Endodermal cell (in vitro differentiated cells): ENCODE data around the gene GJC2. TPM values are rescaled to one million over a fixed set of nuclear protein-coding genes. Genes with fewer than 3 reads are reported as not detected.
"Not testable (repeated sequence)": the region's sequence is repeated elsewhere in the genome, so short reads cannot be mapped to it uniquely, and the experiment has no call there.

Experiments
- DNase-seq: peaks from one replicate; pipeline ENCODE4 v3.0.0-alpha.2; 2017
- H3K27ac ChIP-seq: 2 replicates; pipeline ENCODE4 v1.5.1; 2013; ENCODE audit warnings: mild to moderate bottlenecking, low read depth, low read length, moderate library complexity
- H3K27me3 ChIP-seq: 2 replicates; pipeline ENCODE4 v1.6.1; 2013; ENCODE audit warnings: mild to moderate bottlenecking, low read length, moderate library complexity; ENCODE audit not compliant: insufficient read depth, control insufficient read depth, poor library complexity, severe bottlenecking
- H3K36me3 ChIP-seq: 2 replicates; pipeline ENCODE4 v1.7.0; 2013; ENCODE audit warnings: mild to moderate bottlenecking, low read length, moderate library complexity; ENCODE audit not compliant: control insufficient read depth, insufficient read depth
- H3K4me1 ChIP-seq: one replicate; pipeline ENCODE4 v1.7.0; 2013; ENCODE audit warnings: low read length; ENCODE audit not compliant: control insufficient read depth, insufficient read depth
- H3K4me3 ChIP-seq: 2 replicates; pipeline ENCODE4 v1.5.1; 2013; ENCODE audit warnings: mild to moderate bottlenecking, low read length, moderate library complexity
- H3K9ac ChIP-seq: 2 replicates; pipeline ENCODE4 v1.6.1; 2013; ENCODE audit warnings: mild to moderate bottlenecking, low read length, moderate library complexity; ENCODE audit not compliant: poor library complexity, severe bottlenecking; ENCODE audit errors: extremely low read depth
- H3K9me3 ChIP-seq: 2 replicates; pipeline ENCODE4 v1.6.1; 2013; ENCODE audit warnings: mild to moderate bottlenecking, low read length, moderate library complexity; ENCODE audit not compliant: control insufficient read depth
- H3K27ac Mint-ChIP-seq: 2 replicates; pipeline ENCODE4 v1.8.0; 2020; ENCODE audit warnings: mixed read lengths
- H3K27me3 Mint-ChIP-seq: 2 replicates; pipeline ENCODE4 v1.8.0; 2021; ENCODE audit warnings: mild to moderate bottlenecking, mixed read lengths; ENCODE audit not compliant: insufficient read depth
- H3K36me3 Mint-ChIP-seq: 2 replicates; pipeline ENCODE4 v1.8.0; 2020; ENCODE audit warnings: low read depth, mixed read lengths
- H3K4me1 Mint-ChIP-seq: 2 replicates; pipeline ENCODE4 v1.8.0; 2020; ENCODE audit warnings: mixed read lengths
- H3K4me3 Mint-ChIP-seq: 2 replicates; pipeline ENCODE4 v1.8.0; 2020; ENCODE audit warnings: mild to moderate bottlenecking, moderate library complexity, mixed read lengths
- H3K9me3 Mint-ChIP-seq: 2 replicates; pipeline ENCODE4 v1.8.0; 2020; ENCODE audit warnings: mild to moderate bottlenecking, mixed read lengths
- WGBS, 2 experiments: methylation state at CpG; one replicate each; pipeline versions ENCODE4 v1.1.5 to v1.1.7; 2013; ENCODE audit warnings: missing lambda C conversion rate in 2 of 2, mixed read lengths in 1 of 2; ENCODE audit not compliant: insufficient coverage in 1 of 2, insufficient read length in 1 of 2; 5-methylcytosine and 5-hydroxymethylcytosine counted together
- total RNA-seq, 2 donors: library from RNA; stranded (reverse); fragmentation: NEBNext Ultra II Directional in 1 of 2; extraction: Animal tissue kit (Norgen Biotek cat#: 25700) in 1 of 2; gene quantifications; 2 replicates in 1 of 2; 3 replicates in 1 of 2; pipeline ENCODE4 v1.2.1, GENCODE V29; 2021
- TF ChIP-seq, protein P1 (sequence below): fragments of 200-600 bp; sonication (generic); conservative IDR thresholded peaks from 2 replicates; pipeline ENCODE4 v1.5.0; 2021; ENCODE audit warnings: antibody characterized with exemption, mild to moderate bottlenecking

GJC2 gene
- total RNA-seq, 2 donors from 2014 or later: 0.53 to 0.60 TPM

DNA sequence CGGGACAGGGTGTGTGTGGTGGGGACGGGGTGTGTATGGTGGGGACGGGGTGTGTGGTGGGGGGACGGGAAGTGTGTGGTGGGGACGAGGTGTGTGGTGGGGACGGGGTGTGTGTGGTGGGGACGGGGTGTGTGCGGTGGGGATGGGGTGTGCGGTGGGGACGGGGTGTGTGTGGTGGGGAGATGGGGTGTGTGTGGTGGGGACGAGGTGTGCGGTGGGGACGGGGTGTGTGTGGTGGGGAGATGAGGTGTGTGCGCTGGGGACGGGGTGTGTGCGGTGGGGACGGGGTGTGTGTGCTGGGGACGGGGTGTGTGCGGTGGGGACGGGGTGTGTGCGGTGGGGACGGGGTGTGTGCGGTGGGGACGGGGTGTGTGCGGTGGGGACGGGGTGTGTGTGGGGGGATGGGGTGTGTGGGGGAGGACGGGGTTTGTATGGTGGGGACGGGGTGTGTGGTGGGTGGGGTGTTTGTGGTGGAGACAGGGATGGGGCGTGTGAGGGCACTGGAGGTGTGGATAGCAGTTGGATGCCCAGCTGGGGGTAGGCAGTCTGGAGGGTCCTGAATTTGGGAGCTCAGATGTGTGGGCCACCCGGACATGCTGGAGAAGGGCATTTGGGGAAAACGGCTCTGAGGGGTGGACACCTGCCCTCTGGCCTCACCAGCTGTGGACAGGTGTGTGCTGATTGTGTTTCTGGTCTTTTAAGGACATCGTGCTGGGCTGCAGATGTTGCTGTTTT lies 32.7 kb downstream of the GJC2 start:
- no peaks in the 10 kb centered on the region for H3K9me3 ChIP-seq
- Mint-ChIP-seq H3K9me3 (no peaks in the 10 kb centered on the region), H3K4me3 (no peak overlapping the region), H3K36me3 (no peaks in the 10 kb centered on the region), H3K4me1 (peaks cover 4% of the 10 kb centered on the region), H3K27ac (no peak overlapping the region), H3K27me3 (no peaks in the 10 kb centered on the region)
- TF ChIP-seq, protein P1, sequence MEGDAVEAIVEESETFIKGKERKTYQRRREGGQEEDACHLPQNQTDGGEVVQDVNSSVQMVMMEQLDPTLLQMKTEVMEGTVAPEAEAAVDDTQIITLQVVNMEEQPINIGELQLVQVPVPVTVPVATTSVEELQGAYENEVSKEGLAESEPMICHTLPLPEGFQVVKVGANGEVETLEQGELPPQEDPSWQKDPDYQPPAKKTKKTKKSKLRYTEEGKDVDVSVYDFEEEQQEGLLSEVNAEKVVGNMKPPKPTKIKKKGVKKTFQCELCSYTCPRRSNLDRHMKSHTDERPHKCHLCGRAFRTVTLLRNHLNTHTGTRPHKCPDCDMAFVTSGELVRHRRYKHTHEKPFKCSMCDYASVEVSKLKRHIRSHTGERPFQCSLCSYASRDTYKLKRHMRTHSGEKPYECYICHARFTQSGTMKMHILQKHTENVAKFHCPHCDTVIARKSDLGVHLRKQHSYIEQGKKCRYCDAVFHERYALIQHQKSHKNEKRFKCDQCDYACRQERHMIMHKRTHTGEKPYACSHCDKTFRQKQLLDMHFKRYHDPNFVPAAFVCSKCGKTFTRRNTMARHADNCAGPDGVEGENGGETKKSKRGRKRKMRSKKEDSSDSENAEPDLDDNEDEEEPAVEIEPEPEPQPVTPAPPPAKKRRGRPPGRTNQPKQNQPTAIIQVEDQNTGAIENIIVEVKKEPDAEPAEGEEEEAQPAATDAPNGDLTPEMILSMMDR: no peak
- DNase-seq: no peak
- 82 to 87% methylated on average over 2 to 10 of the region's 32 CpGs for WGBS, 2 experiments
- H3K27me3 ChIP-seq: no peaks in the 10 kb centered on the region
- no peaks in the 10 kb centered on the region for H3K4me1 ChIP-seq
- no peaks in the 10 kb centered on the region for H3K36me3 ChIP-seq
- H3K27ac ChIP-seq: no peak overlapping the region
- H3K9ac ChIP-seq: no peak overlapping the region
- no peak overlapping the region for H3K4me3 ChIP-seq

DNA sequence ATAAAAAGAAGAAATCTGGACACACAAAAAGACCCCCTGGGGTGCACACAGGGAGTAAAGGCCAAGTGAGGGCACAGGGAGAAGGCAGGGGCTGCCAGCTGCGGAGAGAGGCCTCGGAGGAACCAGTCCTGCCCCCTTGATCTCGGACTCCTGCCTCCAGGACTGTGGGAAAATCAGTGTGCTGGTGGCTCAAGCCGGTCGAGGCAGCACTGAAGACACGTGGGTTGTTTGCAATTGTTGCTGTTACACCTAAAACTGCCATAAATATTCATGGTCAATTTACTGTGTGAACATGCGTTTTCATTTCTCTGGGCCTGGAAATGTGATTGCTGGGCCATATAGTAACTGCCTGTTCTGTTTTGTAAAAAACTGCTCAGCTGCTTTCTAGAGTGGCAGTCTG lies 34.4 kb downstream of the GJC2 start:
- no peaks in the 10 kb centered on the region for H3K36me3 ChIP-seq
- H3K9me3 ChIP-seq: no peaks in the 10 kb centered on the region
- no peaks in the 10 kb centered on the region for H3K4me1 ChIP-seq
- TF ChIP-seq, protein P1: no peak
- Mint-ChIP-seq H3K27me3 (peaks cover 11% of the 10 kb centered on the region), H3K27ac (no peak overlapping the region), H3K4me3 (no peak overlapping the region), H3K9me3 (no peaks in the 10 kb centered on the region), H3K4me1 (peaks cover 4% of the 10 kb centered on the region), H3K36me3 (no peaks in the 10 kb centered on the region)
- no peak for DNase-seq
- H3K27me3 ChIP-seq: no peaks in the 10 kb centered on the region
- H3K4me3 ChIP-seq: no peak overlapping the region
- 88 to 91% methylated on average over 7 of the region's 7 CpGs for WGBS, 2 experiments
- H3K27ac ChIP-seq: no peak overlapping the region
- H3K9ac ChIP-seq: no peak overlapping the region

DNA sequence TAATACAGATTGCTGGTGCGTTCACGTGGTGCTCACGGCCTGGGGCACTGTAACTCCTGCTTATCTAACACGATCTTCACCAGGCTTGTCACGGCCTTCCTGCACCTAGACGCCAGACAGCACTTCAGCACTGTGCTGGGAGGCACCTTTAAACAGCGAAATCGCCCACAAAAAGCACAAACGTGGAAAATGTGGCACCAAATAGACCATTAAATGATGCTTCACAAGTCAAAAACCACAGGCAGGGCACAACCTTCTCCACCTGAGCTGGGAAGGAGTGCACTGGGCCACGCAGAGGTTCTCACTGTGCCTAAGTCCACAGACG lies 35.9 kb downstream of the GJC2 start:
- 82 to 87% methylated on average over 11 of the region's 11 CpGs for WGBS, 2 experiments

DNA sequence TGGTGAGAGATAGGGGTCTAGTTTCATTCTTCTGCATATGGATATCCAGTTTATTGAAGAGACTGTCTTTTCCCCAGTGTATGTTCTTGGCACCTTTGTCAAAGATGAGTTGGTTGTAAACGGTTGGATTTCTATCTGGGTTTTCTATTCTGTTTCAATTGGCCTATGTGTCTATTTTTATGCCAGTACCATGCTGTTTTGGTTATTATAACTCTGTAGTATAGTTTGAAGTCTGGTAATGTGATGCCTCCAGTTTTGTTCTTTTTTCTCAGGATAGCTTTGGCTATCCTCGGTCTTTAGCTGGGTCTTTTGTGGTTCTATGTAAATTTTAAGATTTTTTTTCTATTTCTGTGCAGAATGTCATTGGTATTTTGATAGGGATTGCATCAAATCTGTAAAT lies 38.5 kb downstream of the GJC2 start:
- peaks cover 11% of the 10 kb centered on the region for H3K27me3 Mint-ChIP-seq
- not testable (repeated sequence) for H3K9ac ChIP-seq, H3K36me3 Mint-ChIP-seq, H3K27ac ChIP-seq, H3K4me1 Mint-ChIP-seq, H3K27me3 ChIP-seq, DNase-seq, H3K4me3 Mint-ChIP-seq, H3K4me3 ChIP-seq, H3K9me3 ChIP-seq, H3K27ac Mint-ChIP-seq, H3K9me3 Mint-ChIP-seq, H3K36me3 ChIP-seq, H3K4me1 ChIP-seq
- 91 to 100% methylated on average over 1 to 2 of the region's 2 CpGs for WGBS, 2 experiments

More for the DNA sequence above, 35.9 kb downstream of the GJC2 start:
- Mint-ChIP-seq H3K9me3 (no peaks in the 10 kb centered on the region), H3K4me3 (no peak overlapping the region), H3K27ac (no peak overlapping the region), H3K36me3 (no peaks in the 10 kb centered on the region), H3K4me1 (peaks cover 4% of the 10 kb centered on the region), H3K27me3 (peaks cover 11% of the 10 kb centered on the region)
- DNase-seq: no peak
- Histone ChIP-seq H3K9ac (no peak overlapping the region), H3K4me3 (no peak overlapping the region), H3K27ac (no peak overlapping the region), H3K36me3 (no peaks in the 10 kb centered on the region), H3K4me1 (no peaks in the 10 kb centered on the region), H3K27me3 (no peaks in the 10 kb centered on the region), H3K9me3 (no peaks in the 10 kb centered on the region)
- TF ChIP-seq, protein P1: no peak
